ENCODE results near the gene CD226. TPM values are rescaled to one million over a fixed set of nuclear protein-coding genes. Genes with fewer than 3 reads are reported as not detected.
"Not testable (repeated sequence)": the region's sequence is repeated elsewhere in the genome, so short reads cannot be mapped to it uniquely, and the experiment has no call there.

CD226 gene
- total RNA-seq, 1 donor from 2014 or later: 0.62 TPM

GRCh38 chr18:69980982-69981804, 33.5 kb upstream of the CD226 start:
- Mint-ChIP-seq H3K9me3 (ENCODE audit: low read depth) (peaks cover 13% of the 10 kb centered on the region), H3K36me3 (ENCODE audit: low read depth) (peaks cover 13% of the 10 kb centered on the region), H3K4me1 (ENCODE audit: low read depth) (peaks cover 3% of the 10 kb centered on the region), H3K27ac (ENCODE audit: unreplicated experiment) (no peak overlapping the region), H3K27me3 (ENCODE audit: low read depth) (no peaks in the 10 kb centered on the region), H3K4me3 (ENCODE audit: unreplicated experiment) (no peak overlapping the region)
- TF ChIP-seq CTCF (IDR thresholded peaks at IDR 0.05): no peak
- DNase-seq (ENCODE audit: low spot score): no peak

GRCh38 chr18:69980509-69980908, 32.8 kb upstream of the CD226 start:
- Mint-ChIP-seq H3K27ac (ENCODE audit: unreplicated experiment) (no peak overlapping the region), H3K9me3 (ENCODE audit: low read depth) (peaks cover 20% of the 10 kb centered on the region), H3K4me3 (ENCODE audit: unreplicated experiment) (no peak overlapping the region), H3K36me3 (ENCODE audit: low read depth) (peaks cover 16% of the 10 kb centered on the region), H3K27me3 (ENCODE audit: low read depth) (no peaks in the 10 kb centered on the region), H3K4me1 (ENCODE audit: low read depth) (peaks cover 3% of the 10 kb centered on the region)
- no peak for DNase-seq (ENCODE audit: low spot score)
- TF ChIP-seq CTCF (IDR thresholded peaks at IDR 0.05): no peak

- no peak overlapping the region for H3K27ac Mint-ChIP-seq (ENCODE audit: unreplicated experiment)
- peaks cover 3% of the 10 kb centered on the region for H3K4me1 Mint-ChIP-seq (ENCODE audit: low read depth)
- peaks cover 16% of the 10 kb centered on the region for H3K36me3 Mint-ChIP-seq (ENCODE audit: low read depth)
- H3K9me3 Mint-ChIP-seq (ENCODE audit: low read depth): peaks cover 26% of the 10 kb centered on the region
- no peak for TF ChIP-seq CTCF (IDR thresholded peaks at IDR 0.05)
- DNase-seq (ENCODE audit: low spot score): no peak
- no peak overlapping the region for H3K4me3 Mint-ChIP-seq (ENCODE audit: unreplicated experiment)
- no peaks in the 10 kb centered on the region for H3K27me3 Mint-ChIP-seq (ENCODE audit: low read depth)
Observed at GRCh38 chr18:69978732-69979715, 31.4 kb upstream of the CD226 start.

- H3K36me3 Mint-ChIP-seq (ENCODE audit: low read depth): peaks cover 20% of the 10 kb centered on the region
Observed at GRCh38 chr18:69975294-69975693, 27.6 kb upstream of the CD226 start.

GRCh38 chr18:69974365-69974764, 26.7 kb upstream of the CD226 start:
- peaks cover 20% of the 10 kb centered on the region for H3K36me3 Mint-ChIP-seq (ENCODE audit: low read depth)

More at GRCh38 chr18:69975294-69975693, 27.6 kb upstream of the CD226 start:
- H3K4me1 Mint-ChIP-seq (ENCODE audit: low read depth); H3K27ac Mint-ChIP-seq (ENCODE audit: unreplicated experiment); H3K27me3 Mint-ChIP-seq (ENCODE audit: low read depth); DNase-seq (ENCODE audit: low spot score); H3K4me3 Mint-ChIP-seq (ENCODE audit: unreplicated experiment): not testable (repeated sequence)
- H3K9me3 Mint-ChIP-seq (ENCODE audit: low read depth): peaks cover 43% of the 10 kb centered on the region

More at GRCh38 chr18:69974365-69974764, 26.7 kb upstream of the CD226 start:
- no peaks in the 10 kb centered on the region for H3K4me1 Mint-ChIP-seq (ENCODE audit: low read depth)
- TF ChIP-seq CTCF (IDR thresholded peaks at IDR 0.05): no peak
- H3K27ac Mint-ChIP-seq (ENCODE audit: unreplicated experiment): no peak overlapping the region
- H3K27me3 Mint-ChIP-seq (ENCODE audit: low read depth): no peaks in the 10 kb centered on the region
- no peak overlapping the region for H3K4me3 Mint-ChIP-seq (ENCODE audit: unreplicated experiment)
- H3K9me3 Mint-ChIP-seq (ENCODE audit: low read depth): peaks cover 43% of the 10 kb centered on the region
- no peak for DNase-seq (ENCODE audit: low spot score)
